GM21360 (cell line): ENCODE results near the gene TTYH3.
"Not testable (repeated sequence)": the region's sequence is repeated elsewhere in the genome, so short reads cannot be mapped to it uniquely, and the experiment has no call there.

Experiments
- ATAC-seq: cut with Tn5 transposase; IDR thresholded peaks from one replicate; pipeline ENCODE4 v1.9.1; 2021; ENCODE audit warnings: mild to moderate bottlenecking, moderate library complexity; ENCODE audit not compliant: unreplicated experiment

The TTYH3 gene

GRCh38 chr7:2631946-2632732, at the start of gene TTYH3:
TTYH3 (plus strand) TSS chr7:2631986; CDS start chr7:2632156, 170 bp downstream.
- ATAC-seq: peak; percentile 1

GRCh38 chr7:2582006-2582735, 49.6 kb upstream of the TTYH3 start:
- no peak for ATAC-seq

GRCh38 chr7:2583798-2584580, 47.8 kb upstream of the TTYH3 start:
- ATAC-seq: no peak

- ATAC-seq: no peak
These were observed 46.3 kb upstream of the TTYH3 start for GRCh38 chr7:2585446-2585845.

- ATAC-seq: no peak
These were observed 45.3 kb upstream of the TTYH3 start for GRCh38 chr7:2586326-2587020.

- no peak for ATAC-seq
These were observed 44.7 kb upstream of the TTYH3 start for GRCh38 chr7:2587134-2587533.

GRCh38 chr7:2587778-2588177, 44.0 kb upstream of the TTYH3 start:
- no peak for ATAC-seq

- ATAC-seq: no peak
These were observed 42.4 kb upstream of the TTYH3 start for GRCh38 chr7:2589341-2589740.

- not testable (repeated sequence) for ATAC-seq
These were observed 41.8 kb upstream of the TTYH3 start for GRCh38 chr7:2589941-2590340.

GRCh38 chr7:2592375-2592865, 39.4 kb upstream of the TTYH3 start:
- ATAC-seq: no peak

GRCh38 chr7:2593036-2593727, 38.6 kb upstream of the TTYH3 start:
- ATAC-seq: no peak

GRCh38 chr7:2594599-2594998, 37.2 kb upstream of the TTYH3 start:
- ATAC-seq: no peak

- no peak for ATAC-seq
These were observed 36.4 kb upstream of the TTYH3 start for GRCh38 chr7:2595258-2595860.

GRCh38 chr7:2596464-2597272, 35.1 kb upstream of the TTYH3 start:
- no peak for ATAC-seq

- no peak for ATAC-seq
These were observed 34.5 kb upstream of the TTYH3 start for GRCh38 chr7:2597273-2597640.

- no peak for ATAC-seq
These were observed 33.5 kb upstream of the TTYH3 start for GRCh38 chr7:2598154-2598823.

- ATAC-seq: no peak
These were observed 30.7 kb upstream of the TTYH3 start for GRCh38 chr7:2601065-2601464.

GRCh38 chr7:2601907-2602306, 29.9 kb upstream of the TTYH3 start:
- ATAC-seq: no peak
